HEK293T (cell line): ENCODE results near the gene FARP1.
"Not testable (repeated sequence)": the region's sequence is repeated elsewhere in the genome, so short reads cannot be mapped to it uniquely, and the experiment has no call there.

Experiments used
- CTCF ChIA-PET: fragments of 350-600 bp; formaldehyde crosslinking; extraction: SDS; loops from one replicate; lab custom pipeline; 2021; ENCODE audit warnings: antibody characterized with exemption, inconsistent platforms; lab: Yijun Ruan, JAX
- POLR2A ChIA-PET: fragments of 350-600 bp; formaldehyde crosslinking; extraction: SDS; loops from one replicate; lab custom pipeline; 2020; ENCODE audit warnings: antibody characterized with exemption, inconsistent platforms; lab: Yijun Ruan, JAX
- DNase-seq: peaks from one replicate; pipeline ENCODE4 v3.0.0; 2012; ENCODE audit warnings: mixed read lengths; ENCODE audit errors: extremely low spot score
- ARNT ChIP-seq: fragments of 450-650 bp; IDR thresholded peaks from 2 replicates; pipeline ENCODE4 v1.6.1; 2017; ENCODE audit warnings: mild to moderate bottlenecking
- BHLHE40 ChIP-seq: fragments of 450-650 bp; IDR thresholded peaks from 2 replicates; pipeline ENCODE4 v1.6.1; 2016; ENCODE audit warnings: mild to moderate bottlenecking, moderate library complexity, borderline replicate concordance
- CTBP1 ChIP-seq: fragments of 450-650 bp; IDR thresholded peaks from 2 replicates; pipeline ENCODE4 v1.6.1; 2016; ENCODE audit warnings: borderline replicate concordance
- ELF4 ChIP-seq: fragments of 450-650 bp; IDR thresholded peaks from 2 replicates; pipeline ENCODE4 v1.6.1; 2017; ENCODE audit warnings: antibody characterized with exemption
- FOXA1 ChIP-seq: fragments of 450-650 bp; IDR thresholded peaks from 2 replicates; pipeline ENCODE4 v1.6.1; 2016; ENCODE audit warnings: mild to moderate bottlenecking
- FOXK2 ChIP-seq: fragments of 450-650 bp; IDR thresholded peaks from 2 replicates; pipeline ENCODE4 v1.6.1; 2016; ENCODE audit warnings: mild to moderate bottlenecking
- FOXM1 ChIP-seq: fragments of 450-650 bp; IDR thresholded peaks from 2 replicates; pipeline ENCODE4 v1.6.1; 2017; ENCODE audit warnings: mild to moderate bottlenecking, borderline replicate concordance
- HDGF ChIP-seq: fragments of 450-650 bp; IDR thresholded peaks from 2 replicates; pipeline ENCODE4 v1.6.1; 2017; ENCODE audit warnings: antibody characterized with exemption, borderline replicate concordance
- L3MBTL2 ChIP-seq: fragments of 450-650 bp; conservative IDR thresholded peaks from 2 replicates; pipeline ENCODE4 v1.6.1; 2016; ENCODE audit warnings: mild to moderate bottlenecking
- LEF1 ChIP-seq: fragments of 450-650 bp; IDR thresholded peaks from 2 replicates; pipeline ENCODE4 v1.6.1; 2017; ENCODE audit warnings: mild to moderate bottlenecking, borderline replicate concordance
- NFRKB ChIP-seq: fragments of 450-650 bp; IDR thresholded peaks from 2 replicates; pipeline ENCODE4 v1.6.1; 2016; ENCODE audit warnings: mild to moderate bottlenecking, moderate library complexity
- PKNOX1 ChIP-seq: fragments of 450-650 bp; IDR thresholded peaks from 2 replicates; pipeline ENCODE4 v1.6.1; 2016
- SP1 ChIP-seq: fragments of 450-650 bp; IDR thresholded peaks from 2 replicates; pipeline ENCODE4 v1.6.1; 2017
- SUZ12 ChIP-seq: fragments of 450-650 bp; IDR thresholded peaks from 2 replicates; pipeline ENCODE4 v1.6.1; 2016; ENCODE audit warnings: mild to moderate bottlenecking
- TARDBP ChIP-seq: fragments of 450-650 bp; IDR thresholded peaks from 2 replicates; pipeline ENCODE4 v1.6.1; 2016
- ZNF384 ChIP-seq: fragments of 450-650 bp; IDR thresholded peaks from 2 replicates; pipeline ENCODE4 v1.6.1; 2016

The FARP1 gene

GRCh38 chr13:98263841-98264240 lies 120.9 kb downstream of the FARP1 start:
- DNase-seq = no peak
- CTCF ChIA-PET = no interaction called here
- POLR2A ChIA-PET = no interaction called here
- TF ChIP-seq ELF4 = no peak
- no peak for TF ChIP-seq SUZ12
- TF ChIP-seq FOXK2 = no peak
- TF ChIP-seq HDGF = no peak
- no peak for TF ChIP-seq LEF1
- no peak for TF ChIP-seq FOXA1
- no peak for TF ChIP-seq PKNOX1
- no peak for TF ChIP-seq NFRKB
- no peak for TF ChIP-seq L3MBTL2
- no peak for TF ChIP-seq TARDBP
- TF ChIP-seq CTBP1 = no peak

GRCh38 chr13:98264877-98265276 lies 122.0 kb downstream of the FARP1 start:
- DNase-seq = no peak
- TF ChIP-seq ELF4 = no peak
- CTCF ChIA-PET = no interaction called here
- POLR2A ChIA-PET = no interaction called here

GRCh38 chr13:98265692-98266551 lies 123.0 kb downstream of the FARP1 start:
- DNase-seq = no peak
- no peak for TF ChIP-seq L3MBTL2
- no peak for TF ChIP-seq CTBP1
- no peak for TF ChIP-seq FOXK2
- TF ChIP-seq LEF1 = no peak
- POLR2A ChIA-PET = no interaction called here
- CTCF ChIA-PET = interaction anchor here (0.7 kb wide), 1 partner anchor 17 kb away, joined by 3 read pairs; no protein-coding TSS in a partner anchor

GRCh38 chr13:98267080-98267912 lies 124.4 kb downstream of the FARP1 start:
- ChIA-PET CTCF (no interaction called here), POLR2A (no interaction called here)
- TF ChIP-seq NFRKB (no peak), HDGF (no peak), FOXM1 (no peak), CTBP1 (no peak), SP1 (no peak), LEF1 (no peak), TARDBP (no peak), ARNT (no peak), BHLHE40 (no peak), SUZ12 (no peak)
- no peak for DNase-seq

GRCh38 chr13:98269386-98269785 lies 126.5 kb downstream of the FARP1 start:
- no peak for DNase-seq
- POLR2A ChIA-PET = no interaction called here

GRCh38 chr13:98270819-98271218 lies 127.9 kb downstream of the FARP1 start:
- DNase-seq = no peak
- ChIA-PET POLR2A (no interaction called here), CTCF (no interaction called here)
- TF ChIP-seq PKNOX1 (no peak), ELF4 (no peak), FOXK2 (no peak), CTBP1 (no peak), HDGF (no peak), L3MBTL2 (no peak), SP1 (no peak), SUZ12 (no peak), FOXA1 (no peak), TARDBP (no peak), ZNF384 (no peak), LEF1 (no peak), BHLHE40 (no peak), FOXM1 (no peak), ARNT (no peak), NFRKB (no peak)

More at GRCh38 chr13:98269386-98269785, 126.5 kb downstream of the FARP1 start:
- CTCF ChIA-PET = no interaction called here
- TF ChIP-seq FOXM1 = no peak
- no peak for TF ChIP-seq NFRKB
- TF ChIP-seq FOXK2 = no peak
- no peak for TF ChIP-seq ELF4
- TF ChIP-seq SP1 = no peak

- DNase-seq, CTCF ChIA-PET, POLR2A ChIA-PET: not testable (repeated sequence)
Measured at GRCh38 chr13:98271646-98272045, 128.8 kb downstream of the FARP1 start.
